Cerebellar cortex (tissue), 1 donor: ENCODE measurements around the gene DHRS7B.

Experiments
- DNase-seq: peaks from one replicate; pipeline ENCODE4 v3.0.0-alpha.2; 2015; ENCODE audit warnings: low spot score

The DHRS7B gene

GRCh38 chr17:21240369-21241055, 113.7 kb downstream of the DHRS7B start:
- DNase-seq: no peak
